ENCODE results near the gene SNRPD2.
"Not testable (repeated sequence)": the region's sequence is repeated elsewhere in the genome, so short reads cannot be mapped to it uniquely, and the experiment has no call there.

Gene SNRPD2

GRCh38 chr19:45692187-45693105, 693 bp upstream of the SNRPD2 start, which contains the start of gene QPCTL:
Gene QPCTL (plus strand): TSS chr19:45692666. CDS start chr19:45692704, 38 bp downstream.
- TF ChIP-seq JUND (IDR thresholded peaks at IDR 0.05; ENCODE audit: low read depth) = no peak
- in situ Hi-C loops (cut with HindIII; ENCODE audit: low pct_unique_long_range_greater_than_20kb, low sequenced_read_pairs) = no loop called here
- DNase-seq (ENCODE audit: low read depth in 1 of 2, low spot score in 1 of 2) = peak; percentile 87 to 99

GRCh38 chr19:45687599-45687998, 4.2 kb downstream of the SNRPD2 start:
- in situ Hi-C loops (cut with HindIII; ENCODE audit: low pct_unique_long_range_greater_than_20kb, low sequenced_read_pairs) = no loop called here
- no peak for TF ChIP-seq JUND (IDR thresholded peaks at IDR 0.05; ENCODE audit: low read depth)

GRCh38 chr19:45685045-45685444, 6.7 kb downstream of the SNRPD2 start:
- DNase-seq (ENCODE audit: low read depth in 1 of 2, low spot score in 1 of 2); in situ Hi-C loops (cut with HindIII; ENCODE audit: low pct_unique_long_range_greater_than_20kb, low sequenced_read_pairs): not testable (repeated sequence)

More at GRCh38 chr19:45687599-45687998, 4.2 kb downstream of the SNRPD2 start:
- no peak for DNase-seq (ENCODE audit: low read depth in 1 of 2, low spot score in 1 of 2)

- no peak for DNase-seq (ENCODE audit: low read depth in 1 of 2, low spot score in 1 of 2)
- no peak for TF ChIP-seq JUND (IDR thresholded peaks at IDR 0.05; ENCODE audit: low read depth)
- in situ Hi-C loops (cut with HindIII; ENCODE audit: low pct_unique_long_range_greater_than_20kb, low sequenced_read_pairs) = no loop called here
These were observed 8.8 kb downstream of the SNRPD2 start for GRCh38 chr19:45682908-45683307.

GRCh38 chr19:45682117-45682516, 9.6 kb downstream of the SNRPD2 start:
- no peak for TF ChIP-seq JUND (IDR thresholded peaks at IDR 0.05; ENCODE audit: low read depth)
- in situ Hi-C loops (cut with HindIII; ENCODE audit: low pct_unique_long_range_greater_than_20kb, low sequenced_read_pairs) = no loop called here

GRCh38 chr19:45681391-45682015, 10.2 kb downstream of the SNRPD2 start:
- peak; percentile 77 to 88 for DNase-seq (ENCODE audit: low read depth in 1 of 2, low spot score in 1 of 2)
- TF ChIP-seq JUND (IDR thresholded peaks at IDR 0.05; ENCODE audit: low read depth) = no peak
- in situ Hi-C loops (cut with HindIII; ENCODE audit: low pct_unique_long_range_greater_than_20kb, low sequenced_read_pairs) = no loop called here

More at GRCh38 chr19:45682117-45682516, 9.6 kb downstream of the SNRPD2 start:
- no peak for DNase-seq (ENCODE audit: low read depth in 1 of 2, low spot score in 1 of 2)

GRCh38 chr19:45677351-45678230, 14.2 kb downstream of the SNRPD2 start:
- peak; percentile 75 to 76 for DNase-seq (ENCODE audit: low read depth in 1 of 2, low spot score in 1 of 2)
- in situ Hi-C loops (cut with HindIII; ENCODE audit: low pct_unique_long_range_greater_than_20kb, low sequenced_read_pairs) = no loop called here
- TF ChIP-seq JUND (IDR thresholded peaks at IDR 0.05; ENCODE audit: low read depth) = no peak

GRCh38 chr19:45676851-45677263, 14.9 kb downstream of the SNRPD2 start:
- in situ Hi-C loops (cut with HindIII; ENCODE audit: low pct_unique_long_range_greater_than_20kb, low sequenced_read_pairs) = no loop called here
- no peak for TF ChIP-seq JUND (IDR thresholded peaks at IDR 0.05; ENCODE audit: low read depth)
- no peak for DNase-seq (ENCODE audit: low read depth in 1 of 2, low spot score in 1 of 2)

- no peak for DNase-seq (ENCODE audit: low read depth in 1 of 2, low spot score in 1 of 2)
- in situ Hi-C loops (cut with HindIII; ENCODE audit: low pct_unique_long_range_greater_than_20kb, low sequenced_read_pairs) = no loop called here
- no peak for TF ChIP-seq JUND (IDR thresholded peaks at IDR 0.05; ENCODE audit: low read depth)
These were observed 16.8 kb downstream of the SNRPD2 start for GRCh38 chr19:45674946-45675345.

GRCh38 chr19:45670670-45671453, 20.9 kb downstream of the SNRPD2 start:
- in situ Hi-C loops (cut with HindIII; ENCODE audit: low pct_unique_long_range_greater_than_20kb, low sequenced_read_pairs) = no loop called here
- no peak for TF ChIP-seq JUND (IDR thresholded peaks at IDR 0.05; ENCODE audit: low read depth)
- DNase-seq (ENCODE audit: low read depth in 1 of 2, low spot score in 1 of 2) = peak; percentile 85 to 95

- DNase-seq (ENCODE audit: low read depth in 1 of 2, low spot score in 1 of 2) = no peak
- in situ Hi-C loops (cut with HindIII; ENCODE audit: low pct_unique_long_range_greater_than_20kb, low sequenced_read_pairs) = no loop called here
- TF ChIP-seq JUND (IDR thresholded peaks at IDR 0.05; ENCODE audit: low read depth) = no peak
These were observed 23.3 kb downstream of the SNRPD2 start for GRCh38 chr19:45668342-45668871.
